Astrocyte (in vitro differentiated cells and primary cell): ENCODE data around the gene TRIM14. TPM values are rescaled to one million over a fixed set of nuclear protein-coding genes. Genes with fewer than 3 reads are reported as not detected.

Source experiments
- DNase-seq: peaks from one replicate; pipeline ENCODE4 v3.0.0-alpha.2; 2010; ENCODE audit warnings: low read depth
- FAIRE-seq: peaks from 2 replicates; lab custom pipeline; 2011; peaks lifted over from hg19 to GRCh38; lab: Jason Lieb, UNC
- H2AFZ ChIP-seq: 2 replicates; pipeline ENCODE4 v1.6.0; 2012; ENCODE audit warnings: low read depth, low read length, inconsistent platforms
- H3K27ac ChIP-seq: 2 replicates; pipeline ENCODE4 v1.5.1; 2011; ENCODE audit warnings: low read depth, low read length, inconsistent platforms
- H3K27me3 ChIP-seq: 2 replicates; pipeline ENCODE4 v1.6.0; 2011; ENCODE audit warnings: low read length, inconsistent platforms; ENCODE audit not compliant: insufficient read depth
- H3K36me3 ChIP-seq: 2 replicates; pipeline ENCODE4 v1.5.1; 2011; ENCODE audit warnings: low read length, inconsistent platforms; ENCODE audit not compliant: insufficient read depth
- H3K4me1 ChIP-seq: 2 replicates; pipeline ENCODE4 v1.5.1; 2011; ENCODE audit warnings: low read length, inconsistent platforms; ENCODE audit not compliant: insufficient read depth
- H3K4me2 ChIP-seq: 2 replicates; pipeline ENCODE4 v1.6.0; 2012; ENCODE audit warnings: low read length, inconsistent platforms
- H3K4me3 ChIP-seq: 2 replicates; pipeline ENCODE4 v1.5.1; 2011; ENCODE audit warnings: low read depth, mild to moderate bottlenecking, low read length, inconsistent platforms; ENCODE audit not compliant: insufficient read depth
- H3K79me2 ChIP-seq: 2 replicates; pipeline ENCODE4 v1.6.0; 2012; ENCODE audit warnings: mild to moderate bottlenecking, low read length, inconsistent platforms; ENCODE audit not compliant: insufficient read depth
- H3K9ac ChIP-seq: 2 replicates; pipeline ENCODE4 v1.6.0; 2012; ENCODE audit warnings: mild to moderate bottlenecking, low read length, inconsistent platforms
- H3K9me3 ChIP-seq: 2 replicates; pipeline ENCODE4 v1.5.1; 2012; ENCODE audit warnings: low read depth, mild to moderate bottlenecking, low read length, inconsistent platforms; ENCODE audit not compliant: insufficient read depth
- H4K20me1 ChIP-seq: 2 replicates; pipeline ENCODE4 v1.6.0; 2012; ENCODE audit warnings: low read length, inconsistent platforms; ENCODE audit not compliant: insufficient read depth
- H3K27ac Mint-ChIP-seq: one replicate; pipeline ENCODE4 v1.8.0; 2021; ENCODE audit warnings: mild to moderate bottlenecking, mixed read lengths; ENCODE audit not compliant: unreplicated experiment
- H3K27me3 Mint-ChIP-seq: one replicate; pipeline ENCODE4 v1.8.0; 2021; ENCODE audit warnings: low read depth, mixed read lengths; ENCODE audit not compliant: unreplicated experiment
- H3K36me3 Mint-ChIP-seq: one replicate; pipeline ENCODE4 v1.8.0; 2021; ENCODE audit warnings: low read depth, mixed read lengths; ENCODE audit not compliant: unreplicated experiment
- H3K4me1 Mint-ChIP-seq: one replicate; pipeline ENCODE4 v1.8.0; 2021; ENCODE audit warnings: low read depth, mixed read lengths; ENCODE audit not compliant: unreplicated experiment
- H3K4me3 Mint-ChIP-seq: one replicate; pipeline ENCODE4 v1.8.0; 2021; ENCODE audit warnings: mild to moderate bottlenecking, moderate library complexity, mixed read lengths; ENCODE audit not compliant: unreplicated experiment
- H3K9me3 Mint-ChIP-seq: one replicate; pipeline ENCODE4 v1.8.0; 2021; ENCODE audit warnings: mild to moderate bottlenecking, mixed read lengths; ENCODE audit not compliant: unreplicated experiment
- CTCF ChIP-seq: IDR thresholded peaks from 2 replicates; pipeline ENCODE4 v1.5.1; 2011; ENCODE audit warnings: low read depth, mild to moderate bottlenecking, inconsistent platforms, low read length, moderate library complexity; ENCODE audit not compliant: insufficient read depth
- EZH2 ChIP-seq: IDR thresholded peaks from 2 replicates; pipeline ENCODE4 v1.6.1; 2012; ENCODE audit warnings: mild to moderate bottlenecking, low read length, inconsistent platforms; ENCODE audit not compliant: insufficient read depth
- total RNA-seq: library from RNA; stranded (reverse); gene quantifications from 2 replicates; pipeline ENCODE4 v1.2.1, GENCODE V29; 2021

Gene TRIM14
- total RNA-seq, 1 donor from 2014 or later, result 34.1 TPM

GRCh38 chr9:98142182-98142907, 23.3 kb upstream of the TRIM14 start:
- no peak overlapping the region for H3K4me2 ChIP-seq
- no peaks in the 10 kb centered on the region for H3K79me2 ChIP-seq
- DNase-seq (no peak), FAIRE-seq (no peak)
- H3K4me3 ChIP-seq, result no peak overlapping the region
- peaks cover 5% of the 10 kb centered on the region for H3K27me3 Mint-ChIP-seq
- H3K27ac Mint-ChIP-seq, result no peak overlapping the region
- no peak overlapping the region for H3K27ac ChIP-seq
- H3K36me3 Mint-ChIP-seq, result peaks cover 2% of the 10 kb centered on the region
- no peak for TF ChIP-seq EZH2
- TF ChIP-seq CTCF, result no peak
- H3K4me1 ChIP-seq, result no peaks in the 10 kb centered on the region
- no peak overlapping the region for H2AFZ ChIP-seq
- no peaks in the 10 kb centered on the region for H4K20me1 ChIP-seq
- H3K4me1 Mint-ChIP-seq, result no peaks in the 10 kb centered on the region
- H3K9me3 ChIP-seq, result no peaks in the 10 kb centered on the region
- H3K9me3 Mint-ChIP-seq, result no peaks in the 10 kb centered on the region
- H3K36me3 ChIP-seq, result no peaks in the 10 kb centered on the region
- no peaks in the 10 kb centered on the region for H3K27me3 ChIP-seq
- no peak overlapping the region for H3K4me3 Mint-ChIP-seq
- H3K9ac ChIP-seq, result no peak overlapping the region

GRCh38 chr9:98140503-98140902, 21.5 kb upstream of the TRIM14 start:
- Histone ChIP-seq H4K20me1 (no peaks in the 10 kb centered on the region), H3K4me1 (no peaks in the 10 kb centered on the region), H3K79me2 (no peaks in the 10 kb centered on the region), H3K27ac (no peak overlapping the region), H3K36me3 (no peaks in the 10 kb centered on the region), H3K4me3 (no peak overlapping the region), H3K9ac (no peak overlapping the region), H3K4me2 (no peak overlapping the region), H3K9me3 (no peaks in the 10 kb centered on the region), H2AFZ (no peak overlapping the region), H3K27me3 (peaks cover 2% of the 10 kb centered on the region)
- DNase-seq (no peak), FAIRE-seq (no peak)
- TF ChIP-seq CTCF (no peak), EZH2 (no peak)
- H3K36me3 Mint-ChIP-seq, result peaks cover 7% of the 10 kb centered on the region
- no peak overlapping the region for H3K27ac Mint-ChIP-seq
- no peaks in the 10 kb centered on the region for H3K9me3 Mint-ChIP-seq
- no peak overlapping the region for H3K4me3 Mint-ChIP-seq
- peaks cover 8% of the 10 kb centered on the region for H3K27me3 Mint-ChIP-seq
- no peaks in the 10 kb centered on the region for H3K4me1 Mint-ChIP-seq

- Histone ChIP-seq H3K9ac (no peak overlapping the region), H3K4me3 (no peak overlapping the region), H3K36me3 (no peaks in the 10 kb centered on the region), H3K27me3 (peaks cover 6% of the 10 kb centered on the region), H3K4me1 (no peaks in the 10 kb centered on the region), H3K4me2 (no peak overlapping the region), H4K20me1 (no peaks in the 10 kb centered on the region), H3K79me2 (no peaks in the 10 kb centered on the region), H3K27ac (no peak overlapping the region), H3K9me3 (no peaks in the 10 kb centered on the region), H2AFZ (no peak overlapping the region)
- no peak overlapping the region for H3K27ac Mint-ChIP-seq
- H3K4me1 Mint-ChIP-seq, result no peaks in the 10 kb centered on the region
- H3K9me3 Mint-ChIP-seq, result no peaks in the 10 kb centered on the region
- no peak overlapping the region for H3K4me3 Mint-ChIP-seq
- peaks cover 9% of the 10 kb centered on the region for H3K36me3 Mint-ChIP-seq
- H3K27me3 Mint-ChIP-seq, result peaks cover 10% of the 10 kb centered on the region
- FAIRE-seq, result no peak
- DNase-seq, result no peak
- TF ChIP-seq CTCF, result no peak
- TF ChIP-seq EZH2, result no peak
Measured at GRCh38 chr9:98136489-98136888, 17.5 kb upstream of the TRIM14 start.
